ENCODE data around the gene MAGEB2. TPM values are rescaled to one million over a fixed set of nuclear protein-coding genes. Genes with fewer than 3 reads are reported as not detected.

MAGEB2 gene
- total RNA-seq, 1 experiment from 2014 or later, result not detected

DNA sequence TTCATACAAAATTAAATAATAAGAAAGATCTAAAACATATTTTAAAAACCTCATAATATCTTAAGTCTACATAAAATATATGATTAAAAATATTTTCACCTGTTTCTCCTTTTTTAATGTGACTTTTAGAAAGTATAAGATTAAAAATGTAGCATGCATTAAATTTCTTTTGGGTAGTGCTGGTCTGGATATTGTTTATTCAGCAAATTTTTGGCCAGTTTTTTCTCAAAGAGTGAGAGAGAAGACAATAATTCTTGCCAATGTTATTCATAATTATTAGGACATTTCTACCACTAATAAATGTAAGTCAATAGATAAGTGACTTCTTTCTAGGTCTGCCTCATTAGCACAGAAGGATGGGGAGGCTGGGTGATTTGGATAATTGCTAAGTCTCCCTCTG lies 45.6 kb downstream of the MAGEB2 start:
- in situ Hi-C loops (cut with HindIII; ENCODE audit: low pct_unique_long_range_greater_than_20kb, low sequenced_read_pairs), result no loop called here
- DNase-seq (ENCODE audit: low read depth), result no peak

DNA sequence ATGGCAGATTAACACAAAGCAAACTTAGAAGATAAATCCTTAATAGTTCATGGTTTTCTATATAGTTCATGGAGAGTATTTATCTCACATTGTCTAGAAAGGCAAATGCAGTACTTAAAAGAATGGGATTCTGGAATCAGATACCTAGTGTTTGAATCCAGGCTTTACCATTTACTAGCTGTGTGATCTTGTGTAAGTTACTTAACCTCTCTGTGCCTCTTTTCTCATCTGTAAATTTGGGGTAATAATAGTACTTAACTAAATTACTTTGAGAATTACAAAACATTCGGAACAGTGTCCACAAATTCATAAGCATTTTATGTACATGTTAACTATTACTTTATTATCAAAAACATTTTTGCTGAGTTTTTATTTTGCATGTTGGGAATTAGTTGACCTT lies 47.4 kb downstream of the MAGEB2 start:
- DNase-seq (ENCODE audit: low read depth), result no peak
- in situ Hi-C loops (cut with HindIII; ENCODE audit: low pct_unique_long_range_greater_than_20kb, low sequenced_read_pairs), result no loop called here

Other genes starting within 250 kb of the MAGEB2 start
- not detected in 2 replicates for gene MAGEB3, start 15.1 kb downstream of the MAGEB2 start, total RNA-seq (2014; rRNA removed; shearing (Covaris generic); ENCODE audit: low replicate concordance)
- not detected in 2 replicates for gene MAGEB4, start 26.4 kb downstream of the MAGEB2 start, total RNA-seq (2014; rRNA removed; shearing (Covaris generic); ENCODE audit: low replicate concordance)
- gene MAGEB1, start 31.6 kb downstream of the MAGEB2 start, total RNA-seq (2014; rRNA removed; shearing (Covaris generic); ENCODE audit: low replicate concordance), result not detected in 2 replicates
- 181 and 189 TPM in 2 replicates for gene NR0B1, start 93.8 kb downstream of the MAGEB2 start, total RNA-seq (2014; rRNA removed; shearing (Covaris generic); ENCODE audit: low replicate concordance)

Data from Caki2 (cell line).